ENCODE measurements around the gene CAPZA1.

The CAPZA1 gene

GRCh38 chr1:112692681-112693080 is 73.0 kb downstream of the CAPZA1 start:
- DNase-seq: no peak
- peaks cover 23% of the 10 kb centered on the region for H3K36me3 ChIP-seq (replicated peaks)

GRCh38 chr1:112693821-112694220 is 74.2 kb downstream of the CAPZA1 start:
- in situ Hi-C loops (cut with HindIII; ENCODE audit: low pct_ligation_motif_present, low sequenced_read_pairs): no loop called here
- no peak for DNase-seq

More at GRCh38 chr1:112692681-112693080, 73.0 kb downstream of the CAPZA1 start:
- H3K27me3 ChIP-seq (replicated peaks): no peaks in the 10 kb centered on the region
- no peak overlapping the region for H3K27ac ChIP-seq
- in situ Hi-C loops (cut with HindIII; ENCODE audit: low pct_ligation_motif_present, low sequenced_read_pairs): no loop called here
- H3K4me3 ChIP-seq (ENCODE audit: low read depth, low read length): no peak overlapping the region
- no peak for TF ChIP-seq CTCF (IDR thresholded peaks at IDR 0.05; ENCODE audit: low read depth, low read length, missing control alignments)

GRCh38 chr1:112694363-112694929 is 74.8 kb downstream of the CAPZA1 start:
- DNase-seq: no peak
- Histone ChIP-seq H3K4me3 (ENCODE audit: low read depth, low read length) (no peak overlapping the region), H3K36me3 (replicated peaks) (peaks cover 34% of the 10 kb centered on the region), H3K27me3 (replicated peaks) (no peaks in the 10 kb centered on the region), H3K27ac (no peak overlapping the region)
- in situ Hi-C loops (cut with HindIII; ENCODE audit: low pct_ligation_motif_present, low sequenced_read_pairs): no loop called here
- TF ChIP-seq CTCF (IDR thresholded peaks at IDR 0.05; ENCODE audit: low read depth, low read length, missing control alignments): no peak

More at GRCh38 chr1:112693821-112694220, 74.2 kb downstream of the CAPZA1 start:
- H3K27ac ChIP-seq: no peak overlapping the region
- no peak for TF ChIP-seq CTCF (IDR thresholded peaks at IDR 0.05; ENCODE audit: low read depth, low read length, missing control alignments)
- H3K27me3 ChIP-seq (replicated peaks): no peaks in the 10 kb centered on the region
- H3K36me3 ChIP-seq (replicated peaks): peaks cover 30% of the 10 kb centered on the region
- no peak overlapping the region for H3K4me3 ChIP-seq (ENCODE audit: low read depth, low read length)

GRCh38 chr1:112695276-112695675 is 75.6 kb downstream of the CAPZA1 start:
- in situ Hi-C loops (cut with HindIII; ENCODE audit: low pct_ligation_motif_present, low sequenced_read_pairs): no loop called here
- Histone ChIP-seq H3K27ac (no peak overlapping the region), H3K36me3 (replicated peaks) (peaks cover 35% of the 10 kb centered on the region), H3K27me3 (replicated peaks) (no peaks in the 10 kb centered on the region), H3K4me3 (ENCODE audit: low read depth, low read length) (no peak overlapping the region)
- no peak for DNase-seq
- TF ChIP-seq CTCF (IDR thresholded peaks at IDR 0.05; ENCODE audit: low read depth, low read length, missing control alignments): no peak

GRCh38 chr1:112696578-112697314 is 77.1 kb downstream of the CAPZA1 start:
- Histone ChIP-seq H3K4me3 (ENCODE audit: low read depth, low read length) (no peak overlapping the region), H3K27ac (no peak overlapping the region), H3K36me3 (replicated peaks) (peaks cover 39% of the 10 kb centered on the region), H3K27me3 (replicated peaks) (no peaks in the 10 kb centered on the region)
- no peak for TF ChIP-seq CTCF (IDR thresholded peaks at IDR 0.05; ENCODE audit: low read depth, low read length, missing control alignments)
- no peak for DNase-seq
- in situ Hi-C loops (cut with HindIII; ENCODE audit: low pct_ligation_motif_present, low sequenced_read_pairs): no loop called here

Data from brain microvascular endothelial cell (primary cell).